Upper lobe of right lung (tissue), 1 donor: ENCODE results near the gene THAP12. TPM values are rescaled to one million over a fixed set of nuclear protein-coding genes. Genes with fewer than 3 reads are reported as not detected.

Experiments
- ATAC-seq: fragments of 200-7000 bp; cut with Tn5 transposase; one replicate; pipeline ENCODE4 v1.9.1; 2020; ENCODE audit warnings: mild to moderate bottlenecking, moderate library complexity
- DNase-seq: peaks from one replicate; pipeline ENCODE4 v3.0.0-alpha.2; 2020
- H3K27ac ChIP-seq: fragments of 200-600 bp; one replicate; pipeline ENCODE4 v1.8.0; 2022
- H3K27me3 ChIP-seq: fragments of 200-600 bp; one replicate; pipeline ENCODE4 v1.8.0; 2022; ENCODE audit warnings: mild to moderate bottlenecking
- H3K36me3 ChIP-seq: fragments of 200-600 bp; one replicate; pipeline ENCODE4 v1.8.0; 2022
- H3K4me1 ChIP-seq: fragments of 200-600 bp; one replicate; pipeline ENCODE4 v1.8.0; 2022
- H3K4me3 ChIP-seq: fragments of 200-600 bp; one replicate; pipeline ENCODE4 v1.8.0; 2022; ENCODE audit warnings: mild to moderate bottlenecking
- H3K9me3 ChIP-seq: fragments of 200-600 bp; one replicate; pipeline ENCODE4 v1.8.0; 2022
- CTCF ChIP-seq: fragments of 200-600 bp; IDR thresholded peaks from one replicate; pipeline ENCODE4 v1.8.0; 2022; ENCODE audit warnings: antibody characterized with exemption
- intact Hi-C: fragments of 100-400 bp; cut with DNase I; formaldehyde crosslinking; loops from one replicate; pipeline ENCODE4 v1.11.0; 2022
- total RNA-seq: library from RNA; stranded (reverse); fragmentation: NEBNext Ultra II Directional; extraction: Animal tissue kit (Norgen Biotek cat#: 25700); gene quantifications from one replicate; pipeline ENCODE4 v1.2.1, GENCODE V29; 2021
- donor health status: DM: no; HTN: yes; CAD: no; lungs with severe emphysema.

Gene THAP12
- total RNA-seq, 1 donor from 2014 or later, result 36.8 TPM

DNA sequence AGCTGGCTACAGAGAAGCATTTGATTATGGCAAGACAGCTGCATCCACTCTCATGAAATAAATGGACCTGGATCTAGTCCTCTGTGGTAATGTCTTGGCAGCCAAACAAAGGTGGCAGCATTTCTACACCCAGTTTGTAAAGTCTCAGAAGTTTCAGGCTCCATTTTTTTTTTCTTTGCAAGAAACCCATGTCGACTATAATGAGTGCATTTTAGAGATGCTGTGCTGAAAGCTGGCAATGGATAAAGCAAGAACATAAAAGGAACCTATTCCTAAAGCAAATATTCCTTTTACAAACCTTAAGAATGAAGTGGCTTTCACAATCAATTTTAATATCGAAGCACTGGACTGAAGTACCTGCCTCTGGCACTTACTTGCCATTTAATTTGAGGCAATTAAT lies 33.5 kb downstream of the THAP12 start:
- Histone ChIP-seq H3K4me3 (no peak overlapping the region), H3K9me3 (no peaks in the 10 kb centered on the region), H3K36me3 (peaks cover 22% of the 10 kb centered on the region), H3K4me1 (peaks cover 3% of the 10 kb centered on the region), H3K27me3 (no peaks in the 10 kb centered on the region), H3K27ac (peak overlapping the region; percentile 2)
- peak; percentile 57 for ATAC-seq
- intact Hi-C loops, result no loop called here
- TF ChIP-seq CTCF, result no peak
- no peak for DNase-seq

DNA sequence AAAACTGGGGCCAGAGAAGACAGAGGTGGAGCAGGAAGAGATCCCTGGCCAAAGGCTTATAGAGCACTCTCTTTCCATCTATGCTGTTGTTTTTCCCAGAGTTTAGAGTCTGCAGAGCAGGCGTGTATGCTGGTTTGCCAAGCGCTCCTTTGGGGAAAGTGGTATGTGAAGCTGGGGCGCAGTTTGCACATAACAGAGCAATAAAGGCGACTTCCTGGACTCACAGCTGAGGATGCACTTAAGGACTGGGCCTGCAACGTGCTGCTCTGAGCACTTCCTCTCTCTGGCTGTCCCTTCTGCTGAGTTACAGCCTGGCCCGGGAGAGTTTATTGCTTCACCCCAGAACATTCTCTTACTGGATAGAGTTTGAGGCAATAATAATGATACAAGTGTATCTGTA lies 41.7 kb downstream of the THAP12 start:
- peak; percentile 90 for ATAC-seq
- peaks cover 7% of the 10 kb centered on the region for H3K9me3 ChIP-seq
- H3K27me3 ChIP-seq, result no peaks in the 10 kb centered on the region
- H3K4me3 ChIP-seq, result no peak overlapping the region
- peak; percentile 69 for DNase-seq
- TF ChIP-seq CTCF, result no peak
- H3K36me3 ChIP-seq, result no peaks in the 10 kb centered on the region
- peak overlapping the region; percentile 68 for H3K27ac ChIP-seq
- H3K4me1 ChIP-seq, result no peaks in the 10 kb centered on the region
- intact Hi-C loops, result no loop called here

DNA sequence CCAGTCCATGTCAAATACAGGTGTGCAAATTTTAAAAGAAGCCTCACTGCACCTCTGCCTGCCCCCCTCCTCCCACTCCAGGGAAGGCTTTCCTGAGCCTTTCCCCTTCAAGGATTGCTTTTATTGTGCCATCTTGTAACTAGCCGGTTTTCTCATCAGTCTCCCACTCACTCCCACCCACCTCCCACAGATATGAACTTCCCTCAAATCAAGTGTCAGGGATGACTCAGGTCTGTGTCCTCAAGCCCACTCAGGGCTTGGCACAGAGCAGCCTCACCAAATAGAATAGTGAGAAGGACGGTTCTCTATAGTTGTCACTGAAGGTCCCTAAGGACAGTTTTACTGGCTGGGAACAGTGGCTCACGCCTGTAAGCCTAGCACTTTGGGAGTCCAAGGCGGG lies 43.0 kb downstream of the THAP12 start:
- DNase-seq (no peak), ATAC-seq (peak; percentile 39)
- Histone ChIP-seq H3K27ac (no peak overlapping the region), H3K36me3 (no peaks in the 10 kb centered on the region), H3K27me3 (no peaks in the 10 kb centered on the region), H3K9me3 (peaks cover 7% of the 10 kb centered on the region), H3K4me1 (no peaks in the 10 kb centered on the region), H3K4me3 (no peak overlapping the region)
- intact Hi-C loops, result no loop called here
- TF ChIP-seq CTCF, result no peak

DNA sequence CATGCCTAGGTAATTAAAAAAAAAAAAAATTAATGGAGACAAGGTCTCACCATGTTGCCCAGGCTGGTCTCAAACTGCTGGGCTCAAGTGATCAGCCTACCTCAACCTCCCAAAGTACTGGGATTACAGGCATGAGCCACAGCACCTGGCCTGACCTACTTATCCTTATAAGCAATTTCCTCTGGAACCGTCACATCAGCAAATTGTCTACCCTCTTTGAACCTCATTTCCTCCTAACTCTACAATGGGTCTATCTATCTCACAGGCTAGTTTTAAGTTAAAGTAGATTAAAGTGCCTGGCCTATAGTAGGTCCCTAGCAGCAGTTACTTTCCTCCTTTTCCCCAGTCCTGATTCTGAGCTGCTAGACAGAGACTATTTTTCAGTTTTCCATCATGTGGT lies 43.5 kb downstream of the THAP12 start:
- intact Hi-C loops, result no loop called here
- TF ChIP-seq CTCF, result no peak
- H3K4me1 ChIP-seq, result no peaks in the 10 kb centered on the region
- ATAC-seq, result no peak
- no peaks in the 10 kb centered on the region for H3K36me3 ChIP-seq
- no peak for DNase-seq
- H3K9me3 ChIP-seq, result peaks cover 7% of the 10 kb centered on the region
- no peak overlapping the region for H3K4me3 ChIP-seq
- no peaks in the 10 kb centered on the region for H3K27me3 ChIP-seq
- no peak overlapping the region for H3K27ac ChIP-seq

DNA sequence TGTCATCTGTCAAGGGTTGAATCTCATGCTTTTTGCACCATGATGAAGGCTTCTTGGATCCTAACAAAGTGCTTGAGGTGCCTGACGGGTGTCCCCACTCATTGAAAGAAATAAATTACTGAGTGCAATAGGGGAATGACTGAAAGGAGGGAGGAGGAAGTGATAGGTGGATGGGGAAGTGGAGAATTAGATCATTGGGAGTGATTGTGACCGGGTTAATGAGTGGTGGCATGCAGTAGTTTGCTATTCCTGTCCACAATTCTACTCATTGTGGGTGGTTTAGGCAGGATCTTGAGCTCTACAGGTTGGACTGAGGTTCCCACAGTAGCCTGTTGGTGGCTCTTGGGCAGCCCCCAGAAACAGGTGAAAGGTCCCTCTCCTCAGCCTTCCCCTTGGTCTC lies 44.3 kb downstream of the THAP12 start:
- peak; percentile 34 for ATAC-seq

More for the DNA sequence above, 44.3 kb downstream of the THAP12 start:
- DNase-seq, result no peak
- Histone ChIP-seq H3K4me3 (no peak overlapping the region), H3K27ac (no peak overlapping the region), H3K4me1 (no peaks in the 10 kb centered on the region), H3K9me3 (peaks cover 7% of the 10 kb centered on the region), H3K27me3 (no peaks in the 10 kb centered on the region), H3K36me3 (no peaks in the 10 kb centered on the region)
- intact Hi-C loops, result no loop called here
- no peak for TF ChIP-seq CTCF
